GM18870 (cell line): Measurements from ENCODE around the gene ELF3.
"Not testable (repeated sequence)": the region's sequence is repeated elsewhere in the genome, so short reads cannot be mapped to it uniquely, and the experiment has no call there.

Experiments used
- ATAC-seq: cut with Tn5 transposase; IDR thresholded peaks from one replicate; pipeline ENCODE4 v1.9.1; 2021; ENCODE audit warnings: moderate library complexity; ENCODE audit not compliant: unreplicated experiment

Gene ELF3

GRCh38 chr1:202007805-202008489, 2.4 kb upstream of the ELF3 start:
- ATAC-seq: no peak

DNA sequence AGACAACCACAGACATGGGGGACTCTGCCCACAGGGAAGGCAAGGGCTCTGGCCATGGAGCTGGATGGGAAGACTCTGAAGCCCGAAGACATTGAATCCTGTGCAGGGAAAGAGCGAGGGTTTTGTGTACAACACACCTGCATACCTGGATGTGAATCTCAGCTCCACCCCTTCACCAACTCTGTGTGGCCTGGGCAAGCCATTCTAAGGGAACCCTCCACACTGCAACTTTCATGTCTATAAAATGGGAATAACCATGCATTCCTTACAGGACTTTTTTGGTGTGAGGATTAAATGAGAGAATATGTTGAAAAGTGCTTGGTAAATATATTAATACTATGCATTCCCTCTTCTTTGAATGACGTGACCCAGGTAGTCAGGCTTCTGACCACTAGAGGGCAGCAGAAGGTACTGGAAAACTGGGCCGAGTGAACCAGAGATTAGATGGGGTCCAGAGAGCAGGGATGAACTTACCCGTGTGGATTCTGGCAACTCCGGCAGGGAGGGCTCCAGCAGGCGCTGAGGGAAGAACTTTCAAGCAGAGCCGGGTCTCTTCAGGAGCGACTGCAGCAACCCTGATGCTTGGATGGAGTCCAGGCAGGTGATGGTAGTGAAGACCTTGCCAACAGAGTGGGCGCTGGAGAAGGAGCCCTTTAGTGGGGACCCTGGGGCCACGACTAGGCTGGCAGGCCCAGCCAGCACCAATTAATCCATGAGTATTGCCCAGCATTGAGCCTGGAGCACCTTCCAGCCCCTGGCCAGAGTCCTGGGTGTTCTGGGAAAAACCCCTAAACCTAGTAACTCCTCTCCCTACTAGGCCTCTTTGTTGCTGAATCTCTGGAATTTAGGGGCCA, 834 bp upstream of the ELF3 start:
- ATAC-seq: no peak

- no peak for ATAC-seq
Measured at GRCh38 chr1:202011994-202012393, 1.6 kb downstream of the ELF3 start.

GRCh38 chr1:202012544-202013478, 2.4 kb downstream of the ELF3 start:
- no peak for ATAC-seq

- no peak for ATAC-seq
Measured at GRCh38 chr1:202013603-202014002, 3.2 kb downstream of the ELF3 start.

DNA sequence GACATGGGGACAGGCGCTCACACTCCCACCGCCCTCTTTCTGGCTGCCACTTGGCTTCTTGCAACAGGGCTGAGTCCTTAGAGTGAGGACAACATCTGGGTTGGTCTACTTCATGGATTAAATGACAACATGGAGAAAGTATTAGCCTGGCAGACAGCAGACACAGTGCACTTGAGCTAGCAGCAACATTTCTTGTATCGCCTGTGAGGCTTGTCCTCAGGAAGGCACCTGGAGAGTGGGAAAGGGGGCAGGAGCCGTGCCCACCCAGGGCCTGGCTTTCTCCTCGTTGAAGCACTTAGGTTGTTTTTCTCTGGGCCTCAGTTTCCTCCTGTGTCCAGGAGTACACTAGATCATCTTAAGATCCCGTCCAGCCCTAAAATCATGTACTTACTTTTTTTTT, 3.7 kb downstream of the ELF3 start:
- no peak for ATAC-seq

- ATAC-seq: no peak
Measured at GRCh38 chr1:202014915-202015661, 4.7 kb downstream of the ELF3 start.

DNA sequence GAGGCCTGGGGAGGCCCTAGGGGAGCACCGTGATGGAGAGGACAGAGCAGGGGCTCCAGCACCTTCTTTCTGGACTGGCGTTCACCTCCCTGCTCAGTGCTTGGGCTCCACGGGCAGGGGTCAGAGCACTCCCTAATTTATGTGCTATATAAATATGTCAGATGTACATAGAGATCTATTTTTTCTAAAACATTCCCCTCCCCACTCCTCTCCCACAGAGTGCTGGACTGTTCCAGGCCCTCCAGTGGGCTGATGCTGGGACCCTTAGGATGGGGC, 5.2 kb downstream of the ELF3 start:
- ATAC-seq: no peak

- no peak for ATAC-seq
Measured at GRCh38 chr1:202016022-202016810, 5.8 kb downstream of the ELF3 start.

DNA sequence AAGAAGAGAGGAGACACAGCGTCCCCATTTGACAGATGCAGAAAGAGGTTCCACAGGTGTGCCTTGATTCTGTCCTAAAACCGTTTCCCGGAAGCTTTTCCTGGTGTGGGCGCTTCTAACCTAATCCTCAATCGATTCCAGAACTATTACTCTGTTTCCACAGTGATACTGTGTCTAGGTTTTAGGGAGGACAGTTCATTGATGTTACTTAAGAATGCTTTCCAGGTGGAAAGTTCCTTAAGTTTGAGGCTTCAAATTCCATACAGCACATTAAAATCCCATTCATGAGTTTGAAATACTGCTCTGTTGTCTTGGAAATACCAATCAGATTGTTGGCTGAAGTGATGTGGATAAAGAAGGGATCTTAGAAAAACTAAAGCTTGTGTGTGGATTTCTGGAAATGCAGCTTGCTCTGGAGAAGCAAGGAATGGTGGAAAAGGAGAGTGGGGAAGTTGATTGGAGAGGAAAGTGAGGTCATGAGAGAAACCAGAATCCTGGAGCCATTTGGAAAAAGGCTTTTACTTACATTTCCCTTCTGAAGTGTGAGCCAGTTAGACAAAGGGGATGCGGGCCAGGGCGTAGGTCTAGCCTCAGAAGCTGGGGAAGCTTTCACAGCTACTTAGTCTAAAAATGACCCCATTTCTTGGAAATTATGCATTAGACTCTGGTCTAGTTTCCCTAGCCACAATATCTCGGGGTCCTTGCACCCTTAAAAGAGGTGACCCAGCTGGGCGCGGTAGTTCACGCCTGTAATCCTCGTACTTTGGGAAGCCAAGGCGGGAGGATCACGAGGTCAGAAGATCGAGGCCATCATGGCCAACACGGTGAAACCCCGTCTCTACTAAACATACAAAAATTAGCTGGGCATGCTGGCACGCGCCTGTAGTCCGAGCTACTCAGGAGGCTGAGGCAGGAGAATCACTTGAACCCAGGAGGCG, 6.7 kb downstream of the ELF3 start:
- no peak for ATAC-seq

DNA sequence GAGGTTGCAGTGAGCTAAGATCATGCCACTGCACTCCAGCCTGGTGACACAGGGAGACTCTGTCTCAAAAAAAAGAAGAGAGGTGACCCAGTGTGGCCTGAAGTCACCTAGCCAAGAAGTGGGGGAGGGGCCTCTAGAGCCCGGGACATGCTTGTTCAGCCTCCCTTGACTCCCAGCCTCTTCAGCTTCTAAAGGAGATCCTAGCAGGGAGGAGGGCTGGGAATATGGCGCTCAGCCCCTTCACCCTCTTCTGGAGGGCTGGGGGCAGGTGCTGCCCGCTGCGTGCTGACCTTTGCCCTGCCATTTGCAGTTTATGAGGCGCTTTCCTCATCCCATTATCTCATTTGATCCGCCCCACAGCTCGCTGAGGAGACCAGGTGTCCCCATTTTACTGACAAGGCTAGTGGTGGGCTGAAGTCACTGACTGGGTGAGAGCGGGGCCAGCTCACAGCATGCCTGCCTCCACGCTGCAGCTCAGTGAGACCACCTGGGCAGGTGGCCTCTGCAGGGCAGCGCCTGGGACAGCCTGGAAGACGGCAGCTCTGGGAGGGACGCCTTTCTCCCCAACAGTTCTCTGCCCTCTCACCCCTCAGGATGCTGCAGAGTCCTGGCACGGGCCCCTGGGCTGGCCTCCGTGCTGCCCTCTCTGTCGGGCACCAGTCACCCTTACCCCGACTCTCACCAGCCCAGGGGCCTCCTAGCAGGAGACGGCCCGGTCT, 7.5 kb downstream of the ELF3 start:
- no peak for ATAC-seq

DNA sequence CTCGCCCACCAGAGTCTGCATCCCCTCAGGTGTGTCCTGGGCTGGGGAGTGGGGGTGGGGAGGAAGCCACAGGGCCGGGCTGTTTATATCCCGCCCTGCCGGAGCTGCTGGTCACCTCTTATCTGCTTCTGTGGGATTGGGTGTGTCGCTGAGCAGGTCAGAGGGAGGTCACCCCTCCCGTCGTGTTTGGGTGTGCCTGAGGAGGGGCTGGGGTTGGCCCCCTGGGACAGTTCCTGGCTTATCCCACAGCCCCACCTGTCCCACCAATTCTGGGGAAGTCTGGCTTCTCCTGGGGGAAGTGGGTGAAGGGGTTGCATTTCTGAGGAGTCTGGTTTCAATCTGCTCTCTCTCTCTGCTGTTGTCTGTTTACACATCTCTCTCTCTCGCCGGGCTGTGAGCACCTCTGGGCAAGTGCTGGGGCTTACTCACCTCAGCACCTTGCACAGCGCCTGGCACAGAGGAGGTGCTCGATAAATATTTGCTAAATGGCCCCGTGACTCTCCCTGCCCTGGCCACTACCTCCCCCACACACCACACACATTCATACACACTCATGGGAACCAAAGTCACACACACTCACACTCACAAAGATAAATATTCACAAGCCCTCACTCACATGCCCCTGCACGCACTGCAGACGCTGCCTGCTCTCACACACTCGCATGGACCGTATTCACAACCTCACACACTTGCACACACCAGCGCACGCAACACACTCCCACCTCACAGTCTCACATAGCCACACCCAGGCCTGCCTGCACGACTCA, 8.3 kb downstream of the ELF3 start:
- ATAC-seq: no peak

- not testable (repeated sequence) for ATAC-seq
Measured at GRCh38 chr1:202019235-202019558, 8.8 kb downstream of the ELF3 start.

DNA sequence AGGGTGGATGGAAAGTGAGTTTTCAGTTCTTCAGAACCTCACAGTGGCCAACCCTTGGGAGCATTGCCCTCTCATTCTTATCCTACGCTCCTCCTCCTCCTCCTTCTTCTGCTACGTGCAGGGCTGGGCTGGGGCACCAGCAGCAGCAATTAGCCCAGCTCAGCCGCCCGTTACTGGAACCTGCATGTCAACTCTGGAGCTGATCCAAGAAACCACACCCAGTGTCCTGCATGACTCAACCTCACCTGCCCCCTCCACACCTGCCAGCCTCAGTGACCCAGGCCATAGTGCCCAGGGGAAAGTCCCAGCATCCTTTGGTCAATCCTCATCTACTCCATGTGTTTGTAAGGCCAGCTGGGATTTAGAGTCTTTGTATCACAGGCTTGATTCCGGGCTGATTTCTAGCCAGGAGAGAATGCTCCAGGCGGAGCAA, 12.6 kb downstream of the ELF3 start:
- ATAC-seq: no peak

DNA sequence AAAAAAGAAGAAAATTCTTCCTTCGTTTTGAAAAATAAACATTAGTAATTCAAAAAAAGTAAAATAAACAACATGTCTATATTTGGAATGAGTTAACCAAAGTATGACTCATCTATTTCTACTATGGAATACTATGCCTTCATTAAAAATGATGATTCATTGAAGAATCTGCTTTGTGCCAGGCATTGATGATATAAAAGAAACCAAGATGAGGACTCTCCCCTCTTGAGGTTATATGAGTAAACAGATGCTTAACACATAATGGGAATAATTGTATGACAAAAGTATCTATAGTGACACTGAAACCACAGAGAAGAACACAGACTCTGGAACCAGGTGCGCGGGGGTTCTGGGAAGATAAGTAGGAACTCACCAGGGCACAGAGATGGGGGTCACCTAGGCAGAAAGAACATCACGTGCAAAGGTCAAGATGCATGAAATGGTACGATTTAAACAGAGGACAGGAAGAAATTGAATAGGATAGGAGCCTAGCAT, 18.8 kb downstream of the ELF3 start:
- ATAC-seq: no peak

DNA sequence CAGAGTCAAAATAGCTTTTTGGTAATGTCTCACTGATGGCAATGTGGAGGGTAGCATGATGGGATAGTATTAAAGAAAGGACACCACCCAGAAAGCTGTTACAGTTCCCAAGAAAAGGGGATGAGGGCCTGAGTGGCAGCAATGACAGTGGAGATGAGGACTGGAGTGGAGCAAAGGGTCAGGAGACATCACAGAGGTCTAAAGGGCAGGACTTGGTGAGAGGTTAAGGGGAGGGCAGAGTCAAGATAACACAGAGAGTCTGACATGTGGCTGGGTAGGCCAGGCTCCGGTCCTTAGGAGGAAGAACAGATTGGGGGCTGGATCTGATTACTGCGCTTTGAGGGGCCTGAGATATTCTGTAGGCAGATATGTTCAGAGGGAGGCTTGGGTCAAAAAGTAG, 19.3 kb downstream of the ELF3 start:
- ATAC-seq: no peak

DNA sequence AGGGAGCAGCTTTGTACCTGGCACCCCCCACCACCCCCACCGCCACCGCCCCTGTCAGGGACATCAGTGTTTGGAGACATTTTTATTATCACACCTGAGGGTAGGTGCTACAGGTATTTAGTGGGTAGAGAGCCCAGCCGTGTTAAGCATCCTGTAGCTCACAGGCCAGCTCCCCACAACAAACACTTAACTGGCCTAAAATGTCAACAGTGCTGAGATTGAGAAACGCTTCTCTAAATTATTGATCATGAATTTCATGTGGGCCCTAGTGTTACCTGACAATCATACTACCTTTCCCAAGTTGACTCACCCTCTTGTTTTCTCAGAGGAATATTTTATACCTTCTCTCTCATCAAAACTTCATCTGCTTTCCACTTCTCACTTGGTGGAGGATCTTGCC, 21.4 kb downstream of the ELF3 start:
- no peak for ATAC-seq
